SU-DHL-6 (cell line): ENCODE results near the gene SYK.

Experiments
- EZH2phosphoT487 ChIP-seq: fragments of 200-600 bp; sonication (generic), shearing (Covaris generic); conservative IDR thresholded peaks from 2 replicates; pipeline ENCODE4 v1.6.1; 2018; ENCODE audit warnings: mild to moderate bottlenecking, antibody characterized with exemption, low read length, moderate library complexity, mixed read lengths
- TF ChIP-seq, protein P1 (sequence below): fragments of 200-600 bp; sonication (generic); IDR thresholded peaks from one replicate; pipeline ENCODE4 v1.5.1; 2017; ENCODE audit warnings: antibody characterized with exemption, mild to moderate bottlenecking, low read length, moderate library complexity; ENCODE audit not compliant: insufficient read depth, poor library complexity, severe bottlenecking

DNA sequence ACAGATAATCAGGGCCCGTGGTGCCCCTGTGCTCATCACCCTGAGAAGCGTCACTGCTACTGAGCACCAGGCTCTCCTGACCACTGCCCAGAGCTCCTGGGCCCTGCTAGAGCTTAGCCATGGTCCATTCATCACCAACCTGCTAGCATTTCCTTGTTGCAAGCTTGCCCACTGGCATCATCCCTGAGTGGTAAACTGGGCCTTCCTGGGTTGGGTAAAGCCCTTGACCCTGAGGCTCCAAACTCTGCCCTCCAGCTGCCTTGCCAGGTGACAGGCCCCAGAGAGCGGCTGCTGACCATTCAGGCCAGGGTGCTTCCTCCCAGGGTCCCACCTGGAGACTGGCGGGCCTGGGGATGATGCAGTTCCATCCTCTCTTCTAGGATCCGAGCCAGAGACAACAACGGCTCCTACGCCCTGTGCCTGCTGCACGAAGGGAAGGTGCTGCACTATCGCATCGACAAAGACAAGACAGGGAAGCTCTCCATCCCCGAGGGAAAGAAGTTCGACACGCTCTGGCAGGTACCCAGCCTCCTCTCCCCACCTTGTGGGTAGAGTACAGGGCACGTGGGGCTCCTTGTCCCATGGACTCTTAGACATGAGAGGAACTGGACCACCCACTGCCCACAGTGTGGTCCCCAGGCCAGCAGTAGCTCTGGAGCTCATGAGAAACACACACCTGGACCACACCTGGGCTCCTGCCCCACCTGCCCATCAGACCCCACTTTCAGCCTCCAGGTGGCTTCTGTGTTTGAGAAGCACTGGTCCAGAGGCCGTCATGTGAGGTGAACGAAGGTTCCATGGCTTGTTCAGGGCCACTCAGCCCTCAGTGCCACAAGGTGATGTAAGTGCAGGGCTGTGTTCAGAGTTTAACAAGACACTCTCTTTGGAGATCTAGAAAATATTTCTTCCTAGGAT is 60.5 kb downstream of the SYK start:
- TF ChIP-seq, protein P1, sequence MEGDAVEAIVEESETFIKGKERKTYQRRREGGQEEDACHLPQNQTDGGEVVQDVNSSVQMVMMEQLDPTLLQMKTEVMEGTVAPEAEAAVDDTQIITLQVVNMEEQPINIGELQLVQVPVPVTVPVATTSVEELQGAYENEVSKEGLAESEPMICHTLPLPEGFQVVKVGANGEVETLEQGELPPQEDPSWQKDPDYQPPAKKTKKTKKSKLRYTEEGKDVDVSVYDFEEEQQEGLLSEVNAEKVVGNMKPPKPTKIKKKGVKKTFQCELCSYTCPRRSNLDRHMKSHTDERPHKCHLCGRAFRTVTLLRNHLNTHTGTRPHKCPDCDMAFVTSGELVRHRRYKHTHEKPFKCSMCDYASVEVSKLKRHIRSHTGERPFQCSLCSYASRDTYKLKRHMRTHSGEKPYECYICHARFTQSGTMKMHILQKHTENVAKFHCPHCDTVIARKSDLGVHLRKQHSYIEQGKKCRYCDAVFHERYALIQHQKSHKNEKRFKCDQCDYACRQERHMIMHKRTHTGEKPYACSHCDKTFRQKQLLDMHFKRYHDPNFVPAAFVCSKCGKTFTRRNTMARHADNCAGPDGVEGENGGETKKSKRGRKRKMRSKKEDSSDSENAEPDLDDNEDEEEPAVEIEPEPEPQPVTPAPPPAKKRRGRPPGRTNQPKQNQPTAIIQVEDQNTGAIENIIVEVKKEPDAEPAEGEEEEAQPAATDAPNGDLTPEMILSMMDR, result no peak
- no peak for TF ChIP-seq EZH2phosphoT487
